Stimulated activated CD4-positive, alpha-beta T cell treated with anti-CD3 and anti-CD28 coated beads, Interleukin-4, amount 100 ng/mL, for 4 hours (primary cell): ENCODE measurements around the gene TRIM77.
"Not testable (repeated sequence)": the region's sequence is repeated elsewhere in the genome, so short reads cannot be mapped to it uniquely, and the experiment has no call there.

ENCODE experiments used
- DNase-seq, 2 experiments: peaks; one replicate each; pipeline ENCODE4 v3.0.0-alpha.2; 2020

Gene TRIM77

GRCh38 chr11:89709999-89710398 lies at the start of gene TRIM77:
Gene TRIM77, plus strand, starts transcription at chr11:89710299. Its CDS starts 0 bp downstream, at chr11:89710299.
- not testable (repeated sequence) for DNase-seq

- no peak for DNase-seq
Observed at GRCh38 chr11:89667001-89667400, 43.1 kb upstream of the TRIM77 start.

- not testable (repeated sequence) for DNase-seq
Observed at GRCh38 chr11:89668158-89668557, 41.9 kb upstream of the TRIM77 start.

DNA sequence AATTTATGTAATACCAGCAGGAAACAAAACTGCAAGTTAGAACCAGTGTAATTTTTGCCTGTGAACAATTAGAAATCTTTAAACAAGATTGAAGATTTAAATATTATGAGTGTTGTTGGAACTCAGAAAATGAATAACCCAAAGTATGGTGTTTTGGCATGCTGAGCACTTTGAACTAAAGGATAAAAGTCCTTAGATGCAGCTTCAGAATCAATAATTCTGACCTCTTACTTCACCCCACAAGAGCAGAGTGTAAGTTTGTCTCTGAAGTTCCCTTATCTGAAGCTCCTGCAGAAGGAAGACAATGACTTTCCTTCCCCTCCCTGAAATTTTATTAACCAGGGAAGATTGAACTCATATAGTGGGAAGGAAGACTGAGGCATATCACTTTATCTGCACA lies 40.5 kb upstream of the TRIM77 start:
- not testable (repeated sequence) for DNase-seq

GRCh38 chr11:89669993-89670669 lies 40.0 kb upstream of the TRIM77 start:
- DNase-seq: not testable (repeated sequence)

GRCh38 chr11:89672547-89672946 lies 37.6 kb upstream of the TRIM77 start:
- DNase-seq: not testable (repeated sequence)

DNA sequence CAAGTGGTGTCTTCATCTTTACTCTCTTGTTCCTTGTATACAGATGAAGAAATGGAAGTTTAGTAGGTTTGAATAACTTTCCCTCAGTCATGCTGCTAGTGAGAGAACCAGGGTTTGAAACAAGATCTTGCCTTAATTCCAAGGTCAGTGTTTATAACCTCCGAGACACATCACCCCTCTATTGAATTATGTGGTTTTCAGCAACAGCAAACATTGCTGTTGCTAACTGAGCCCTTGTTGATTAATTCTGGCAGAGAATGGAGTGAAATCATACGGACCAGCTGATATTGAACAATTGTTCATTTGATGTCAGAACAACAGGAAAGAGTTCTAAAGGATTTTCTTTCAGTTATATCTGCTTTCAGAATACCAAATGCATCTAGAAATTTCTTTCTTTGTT lies 36.7 kb upstream of the TRIM77 start:
- DNase-seq: not testable (repeated sequence)

DNA sequence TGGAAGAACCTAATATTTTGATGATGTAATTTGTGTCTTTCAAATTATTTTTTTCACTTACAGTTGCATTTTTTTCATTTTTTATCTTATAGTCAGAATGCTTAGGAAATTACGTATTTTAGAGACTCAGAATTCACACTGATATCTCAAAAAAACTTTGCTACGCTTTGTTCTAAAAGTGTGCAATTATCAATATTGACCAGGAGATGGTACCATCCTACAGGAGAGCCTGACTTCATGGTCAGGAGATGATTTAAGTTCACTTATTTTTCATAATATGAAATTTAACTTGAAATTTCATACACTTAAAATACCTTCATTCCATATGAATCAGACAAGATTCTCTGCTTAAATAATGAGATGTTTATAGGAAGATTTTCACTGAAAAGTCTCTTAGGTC lies 34.7 kb upstream of the TRIM77 start:
- DNase-seq: not testable (repeated sequence)

DNA sequence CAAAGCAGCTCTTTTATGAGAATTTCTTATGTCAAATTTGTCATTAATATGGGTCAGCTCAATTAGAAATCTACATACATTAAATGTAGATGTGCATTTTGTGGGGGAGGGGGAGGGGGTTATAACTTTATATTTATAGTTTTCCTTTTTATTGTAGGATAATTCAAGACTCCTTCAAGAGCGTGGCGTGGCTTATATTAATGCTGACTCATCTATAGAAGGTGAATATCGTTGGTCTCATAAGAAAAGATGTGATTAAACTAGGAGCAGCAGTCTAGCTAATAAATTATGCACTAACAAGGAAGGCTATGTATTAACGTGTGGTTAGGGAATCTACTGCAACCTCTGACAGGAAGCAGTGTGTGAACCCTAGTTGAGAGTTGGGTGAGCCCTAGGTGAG lies 34.2 kb upstream of the TRIM77 start:
- DNase-seq: not testable (repeated sequence)

GRCh38 chr11:89707080-89707479 lies 3.0 kb upstream of the TRIM77 start:
- not testable (repeated sequence) for DNase-seq

GRCh38 chr11:89724866-89725498 lies 14.9 kb downstream of the TRIM77 start:
- not testable (repeated sequence) for DNase-seq

- not testable (repeated sequence) for DNase-seq
Observed at GRCh38 chr11:89730215-89730614, 20.1 kb downstream of the TRIM77 start.

- DNase-seq: no peak
Observed at GRCh38 chr11:89736566-89736965, 26.5 kb downstream of the TRIM77 start.

DNA sequence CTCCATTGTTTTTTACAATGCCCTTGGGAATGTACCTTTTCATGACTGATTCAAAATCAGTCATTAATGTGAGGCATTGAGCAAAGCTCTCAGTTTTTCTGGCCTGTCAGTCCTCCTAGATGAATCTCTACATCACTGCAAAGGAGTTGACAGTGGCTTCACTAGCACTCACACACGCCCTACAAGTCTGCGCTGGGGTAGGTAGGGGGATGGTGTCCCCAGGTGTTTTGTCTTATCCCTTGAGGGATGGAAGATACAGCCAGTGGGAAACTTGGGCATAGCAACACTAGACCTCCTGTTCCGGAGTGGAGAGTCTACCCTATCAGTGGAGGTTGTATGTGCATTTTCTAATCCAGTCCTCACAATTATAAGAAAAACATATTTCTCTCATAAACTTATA lies 27.0 kb downstream of the TRIM77 start:
- no peak for DNase-seq

GRCh38 chr11:89741406-89741805 lies 31.3 kb downstream of the TRIM77 start:
- DNase-seq: not testable (repeated sequence)

- DNase-seq: not testable (repeated sequence)
Observed at GRCh38 chr11:89744158-89744557, 34.1 kb downstream of the TRIM77 start.

- DNase-seq: not testable (repeated sequence)
Observed at GRCh38 chr11:89750822-89751221, 40.7 kb downstream of the TRIM77 start.
